ENCODE measurements around the gene SOX6. TPM values are rescaled to one million over a fixed set of nuclear protein-coding genes. Genes with fewer than 3 reads are reported as not detected.
A peak's percentile ranks its signal among the peaks of the same experiment; 100 is the strongest.

Gene SOX6
- total RNA-seq, 4 donors from 2014 or later = 25.3 to 42.3 (median 37.4) TPM

- Histone ChIP-seq H3K9me3 (no peaks in the 10 kb centered on the region), H3K36me3 (no peaks in the 10 kb centered on the region), H3K4me1 (peaks cover 40 to 55% of the 10 kb centered on the region in 2 donors), H3K27me3 (no peaks in the 10 kb centered on the region), H3K27ac (peak overlapping the region; percentile 63 to 87 (median 72)), H3K4me3 (peak overlapping the region in 2 of 4 donors; percentile 2 to 4)
- ATAC-seq = peak; percentile 31 to 50
- DNase-seq = no peak
- in situ Hi-C loops (cut with MboI; ENCODE audit: low sequenced_read_pairs in 4 of 4) = no loop called here
- intact Hi-C loops (cut with DNase I; ENCODE audit: low total_unique reads) = no loop called here
- TF ChIP-seq CTCF (IDR thresholded peaks at IDR 0.05 in 4 of 5, conservative IDR thresholded peaks at IDR 0.05 in 1 of 5) = no peak
- no peak for TF ChIP-seq POLR2A (IDR thresholded peaks at IDR 0.05)
These were observed 64.0 kb downstream of the SOX6 start for GRCh38 chr11:16292167-16292859.

GRCh38 chr11:16291729-16292128 lies 64.6 kb downstream of the SOX6 start:
- no peak overlapping the region for H3K4me3 ChIP-seq
- peak overlapping the region in 1 of 4 donors; percentile 87 for H3K27ac ChIP-seq
- no peak for TF ChIP-seq POLR2A (IDR thresholded peaks at IDR 0.05)
- no peak for TF ChIP-seq CTCF (IDR thresholded peaks at IDR 0.05 in 4 of 5, conservative IDR thresholded peaks at IDR 0.05 in 1 of 5)
- H3K4me1 ChIP-seq = peaks cover 36 to 51% of the 10 kb centered on the region in 2 donors
- DNase-seq = no peak
- no peaks in the 10 kb centered on the region for H3K27me3 ChIP-seq
- in situ Hi-C loops (cut with MboI; ENCODE audit: low sequenced_read_pairs in 4 of 4) = no loop called here
- H3K9me3 ChIP-seq = no peaks in the 10 kb centered on the region
- ATAC-seq = no peak
- intact Hi-C loops (cut with DNase I; ENCODE audit: low total_unique reads) = no loop called here
- H3K36me3 ChIP-seq = no peaks in the 10 kb centered on the region

GRCh38 chr11:16289541-16289940 lies 66.8 kb downstream of the SOX6 start:
- no peaks in the 10 kb centered on the region for H3K27me3 ChIP-seq
- DNase-seq (no peak), ATAC-seq (no peak)
- in situ Hi-C loops (cut with MboI; ENCODE audit: low sequenced_read_pairs in 4 of 4) (no loop called here), intact Hi-C loops (cut with DNase I; ENCODE audit: low total_unique reads) (no loop called here)
- peaks cover 20 to 29% of the 10 kb centered on the region in 2 donors for H3K4me1 ChIP-seq
- H3K9me3 ChIP-seq = no peaks in the 10 kb centered on the region
- H3K36me3 ChIP-seq = no peaks in the 10 kb centered on the region
- TF ChIP-seq CTCF (IDR thresholded peaks at IDR 0.05 in 4 of 5, conservative IDR thresholded peaks at IDR 0.05 in 1 of 5) (no peak), POLR2A (IDR thresholded peaks at IDR 0.05) (no peak)
- no peak overlapping the region for H3K27ac ChIP-seq
- no peak overlapping the region for H3K4me3 ChIP-seq

GRCh38 chr11:16287630-16288280 lies 68.6 kb downstream of the SOX6 start:
- Histone ChIP-seq H3K4me1 (peaks cover 9 to 11% of the 10 kb centered on the region in 2 donors), H3K9me3 (no peaks in the 10 kb centered on the region), H3K27me3 (no peaks in the 10 kb centered on the region), H3K4me3 (no peak overlapping the region), H3K36me3 (no peaks in the 10 kb centered on the region), H3K27ac (no peak overlapping the region)
- DNase-seq (no peak), ATAC-seq (no peak)
- intact Hi-C loops (cut with DNase I; ENCODE audit: low total_unique reads) (no loop called here), in situ Hi-C loops (cut with MboI; ENCODE audit: low sequenced_read_pairs in 4 of 4) (no loop called here)
- TF ChIP-seq CTCF (IDR thresholded peaks at IDR 0.05 in 4 of 5, conservative IDR thresholded peaks at IDR 0.05 in 1 of 5) (no peak), POLR2A (IDR thresholded peaks at IDR 0.05) (no peak)
